IPS-NIHi7 (cell line): ENCODE results near the gene DGKA.
A peak's percentile ranks its signal among the peaks of the same experiment; 100 is the strongest.
"Not testable (repeated sequence)": the region's sequence is repeated elsewhere in the genome, so short reads cannot be mapped to it uniquely, and the experiment has no call there.

Experiments
- DNase-seq: peaks from one replicate; pipeline ENCODE4 v3.0.0; 2012; ENCODE audit warnings: mixed read lengths; ENCODE audit errors: extremely low spot score

The DGKA gene

GRCh38 chr12:55966408-55967281 lies 35.7 kb downstream of the DGKA start, which contains the start of gene CDK2:
Gene CDK2, plus strand, starts transcription at chr12:55966830. Its CDS starts 179 bp downstream, at chr12:55967009.
- DNase-seq: peak; percentile 96

GRCh38 chr12:55969356-55969755 lies 38.4 kb downstream of the DGKA start:
- DNase-seq: no peak

DNA sequence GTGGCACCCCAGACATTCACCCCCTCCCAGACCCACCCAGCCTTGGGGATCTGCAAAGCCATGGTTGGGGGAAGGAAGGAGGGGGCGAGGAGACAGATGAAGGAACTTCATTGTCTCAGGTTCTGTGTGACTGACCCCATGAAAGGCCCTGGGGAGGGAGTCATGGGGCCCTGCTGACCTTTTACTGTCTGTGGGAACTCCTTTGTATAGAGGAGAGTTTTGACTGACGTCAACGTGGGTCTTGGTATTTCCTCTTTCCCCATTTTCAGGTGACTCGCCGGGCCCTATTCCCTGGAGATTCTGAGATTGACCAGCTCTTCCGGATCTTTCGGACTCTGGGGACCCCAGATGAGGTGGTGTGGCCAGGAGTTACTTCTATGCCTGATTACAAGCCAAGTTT lies 39.8 kb downstream of the DGKA start:
- DNase-seq: no peak

- no peak for DNase-seq
Observed at GRCh38 chr12:55972042-55972441, 41.1 kb downstream of the DGKA start.

DNA sequence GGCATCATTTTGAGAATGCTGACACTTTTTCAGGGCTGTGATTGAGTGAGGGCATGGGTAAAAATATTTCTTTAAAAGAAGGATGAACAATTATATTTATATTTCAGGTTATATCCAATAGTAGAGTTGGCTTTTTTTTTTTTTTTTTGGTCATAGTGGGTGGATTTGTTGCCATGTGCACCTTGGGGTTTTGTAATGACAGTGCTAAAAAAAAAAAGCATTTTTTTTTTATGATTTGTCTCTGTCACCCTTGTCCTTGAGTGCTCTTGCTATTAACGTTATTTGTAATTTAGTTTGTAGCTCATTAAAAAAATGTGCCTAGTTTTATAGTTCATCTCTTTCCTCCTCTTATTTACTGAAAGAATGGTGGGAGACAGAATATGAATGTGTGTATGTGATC lies 41.5 kb downstream of the DGKA start:
- DNase-seq: no peak

GRCh38 chr12:55972911-55973598 lies 42.1 kb downstream of the DGKA start:
- DNase-seq: no peak

DNA sequence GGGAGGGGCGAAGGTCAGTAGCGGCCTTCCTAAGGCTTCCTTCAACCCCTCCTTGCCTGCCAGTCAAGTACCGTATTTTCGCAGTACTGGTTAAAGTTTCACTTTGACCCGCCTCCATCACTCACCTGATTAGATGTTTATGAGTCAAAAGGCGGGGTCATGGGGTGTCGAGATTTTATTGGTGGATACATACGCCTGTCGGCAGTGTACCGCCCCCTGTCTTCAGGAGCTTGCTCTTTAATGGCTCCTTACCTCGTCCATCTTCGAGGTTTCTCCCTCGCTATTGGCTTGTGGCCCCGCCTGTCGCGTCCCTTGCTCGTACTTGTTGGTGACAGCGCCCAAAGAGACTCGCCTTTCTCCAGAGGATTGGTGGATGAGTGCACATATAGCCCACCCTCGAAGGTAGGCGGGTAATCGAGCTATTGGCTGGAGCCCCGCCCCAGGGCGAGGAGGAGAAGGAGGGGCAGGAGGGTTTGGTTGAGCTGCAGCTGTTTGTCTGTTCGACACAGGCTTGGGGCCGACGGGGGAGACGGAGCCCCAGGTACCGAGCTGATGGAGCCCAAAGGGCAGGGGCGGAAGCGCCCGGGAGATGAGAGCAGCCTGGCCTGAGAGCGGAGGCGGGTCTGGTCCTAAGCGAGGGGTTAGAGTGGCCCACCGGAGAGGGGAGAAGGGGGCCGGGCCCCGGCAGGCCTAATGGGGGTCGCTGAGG lies 42.8 kb downstream of the DGKA start, which contains the start of gene RAB5B:
Gene RAB5B (plus strand): TSS at position 480 of the 709 bp plus-strand sequence. CDS start 12,883 bp downstream, outside the sequence.
- DNase-seq: peak; percentile 96

GRCh38 chr12:55974308-55974730 lies 43.4 kb downstream of the DGKA start:
- DNase-seq: peak; percentile 67

GRCh38 chr12:55978393-55978792 lies 47.4 kb downstream of the DGKA start:
- no peak for DNase-seq

- no peak for DNase-seq
Observed at GRCh38 chr12:55979069-55979468, 48.1 kb downstream of the DGKA start.

DNA sequence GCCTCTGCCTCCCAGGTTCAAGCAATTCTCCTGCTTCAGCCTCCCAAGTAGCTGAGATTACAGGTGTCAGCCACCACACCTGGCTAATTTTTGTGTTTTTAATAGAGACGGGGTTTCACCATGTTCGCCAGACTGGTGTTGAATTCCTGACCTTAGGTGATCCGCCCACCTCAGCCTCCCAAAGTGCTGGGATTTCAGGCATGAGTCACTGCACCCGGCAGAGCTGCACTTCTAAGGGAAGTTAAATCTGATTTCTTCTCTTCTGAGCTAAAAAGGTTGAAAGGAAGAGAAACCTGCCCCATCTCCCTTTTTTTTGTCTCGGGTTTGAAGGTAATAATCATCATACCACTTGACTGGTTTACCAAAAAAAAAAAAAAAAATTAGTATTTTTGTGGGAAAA lies 50.9 kb downstream of the DGKA start:
- not testable (repeated sequence) for DNase-seq

DNA sequence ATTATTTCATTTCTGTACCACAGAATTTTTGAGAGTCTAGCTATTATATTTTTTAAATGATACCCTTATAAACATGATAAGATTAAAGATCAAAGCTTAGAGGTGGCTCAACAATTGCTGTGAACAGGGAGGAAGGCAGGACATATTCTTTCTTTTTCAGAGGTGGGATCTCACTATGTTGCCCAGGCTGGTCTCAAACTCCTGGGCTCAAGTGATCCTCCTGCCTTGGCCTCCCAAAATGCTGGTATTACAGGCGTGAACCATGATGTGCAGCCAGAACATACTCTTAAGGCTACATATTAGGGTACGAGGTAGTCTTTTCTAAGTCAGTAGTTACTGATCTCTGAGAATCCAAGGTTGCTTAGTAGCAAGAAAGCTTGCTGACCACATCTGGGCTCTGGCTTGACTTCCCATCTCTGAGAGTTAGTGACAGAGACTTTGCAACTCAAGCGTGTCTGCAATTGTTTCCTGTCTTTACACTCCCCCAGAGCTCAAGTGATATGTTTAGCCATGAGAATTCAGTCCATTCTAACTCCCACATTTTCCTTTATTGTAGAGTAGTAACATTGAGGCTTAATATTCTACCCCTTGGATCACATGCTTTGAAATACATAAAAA lies 51.5 kb downstream of the DGKA start:
- DNase-seq: no peak

DNA sequence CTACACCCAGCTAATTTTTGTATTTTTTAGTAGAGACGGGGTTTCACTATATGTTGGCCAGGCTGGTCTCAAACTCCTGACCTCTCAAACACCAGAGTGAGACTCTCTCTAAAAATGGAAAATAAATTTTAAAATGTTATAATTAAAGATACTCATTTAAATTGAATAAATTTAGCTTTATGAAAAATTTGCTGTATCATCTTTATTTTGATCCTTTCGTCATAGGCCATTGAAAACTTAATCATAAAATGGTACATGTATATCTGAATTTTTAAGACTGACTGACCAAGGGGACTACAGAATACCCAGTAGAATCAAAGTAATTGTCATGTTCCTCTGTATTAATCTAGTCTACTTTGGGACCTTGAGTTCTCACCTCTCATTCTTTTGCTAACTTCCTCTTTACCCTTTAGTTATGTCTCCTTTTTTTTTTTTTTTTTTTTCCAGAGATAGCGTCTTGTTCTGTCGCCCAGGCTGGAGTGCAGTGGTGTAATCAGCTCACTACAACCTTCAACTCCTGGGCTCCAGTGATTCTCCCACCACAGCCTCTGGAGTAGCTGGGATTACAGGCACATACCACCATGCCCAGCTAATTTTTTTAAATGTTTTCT lies 52.4 kb downstream of the DGKA start:
- no peak for DNase-seq

DNA sequence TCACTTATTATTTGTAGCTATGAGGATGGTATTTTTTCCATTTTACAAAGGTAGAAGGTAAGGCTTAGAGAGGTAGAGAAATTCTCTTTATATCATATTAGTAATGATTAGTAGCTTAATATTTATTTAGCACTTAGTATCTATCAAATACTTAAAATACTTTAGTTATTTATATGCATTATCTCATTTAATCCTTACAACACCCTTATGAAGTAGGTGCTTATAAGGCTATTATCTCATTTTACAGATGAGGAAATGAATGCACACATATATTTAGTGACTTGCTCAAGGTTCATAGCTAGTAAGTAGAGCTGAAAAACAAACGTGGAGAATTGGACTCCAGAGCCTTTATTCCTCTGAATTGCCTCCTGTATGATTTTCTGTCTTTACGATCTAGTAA lies 53.9 kb downstream of the DGKA start:
- no peak for DNase-seq

- DNase-seq: no peak
Observed at GRCh38 chr12:55985341-55985740, 54.4 kb downstream of the DGKA start.

DNA sequence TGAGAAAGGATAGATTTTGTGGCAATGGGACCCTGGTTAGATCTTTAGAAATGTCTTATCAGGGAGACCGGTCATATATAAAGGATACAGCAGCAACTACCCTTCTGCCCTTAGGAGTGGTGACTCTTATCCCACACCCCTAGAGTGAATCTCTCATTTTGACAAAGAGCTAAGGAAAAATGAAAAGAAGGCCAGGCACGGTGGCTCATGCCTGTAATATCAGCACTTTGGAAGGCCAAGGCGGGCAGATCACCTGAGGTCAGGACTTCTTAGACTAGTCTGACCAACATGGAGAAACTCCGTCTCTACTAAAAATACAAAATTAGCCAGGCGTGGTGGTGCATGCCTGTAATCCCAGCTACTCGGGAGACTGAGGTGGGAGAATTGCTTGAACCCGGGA lies 55.0 kb downstream of the DGKA start:
- not testable (repeated sequence) for DNase-seq

- no peak for DNase-seq
Observed at GRCh38 chr12:55991110-55991509, 60.1 kb downstream of the DGKA start.

GRCh38 chr12:55993230-55993853 lies 62.4 kb downstream of the DGKA start:
- no peak for DNase-seq

DNA sequence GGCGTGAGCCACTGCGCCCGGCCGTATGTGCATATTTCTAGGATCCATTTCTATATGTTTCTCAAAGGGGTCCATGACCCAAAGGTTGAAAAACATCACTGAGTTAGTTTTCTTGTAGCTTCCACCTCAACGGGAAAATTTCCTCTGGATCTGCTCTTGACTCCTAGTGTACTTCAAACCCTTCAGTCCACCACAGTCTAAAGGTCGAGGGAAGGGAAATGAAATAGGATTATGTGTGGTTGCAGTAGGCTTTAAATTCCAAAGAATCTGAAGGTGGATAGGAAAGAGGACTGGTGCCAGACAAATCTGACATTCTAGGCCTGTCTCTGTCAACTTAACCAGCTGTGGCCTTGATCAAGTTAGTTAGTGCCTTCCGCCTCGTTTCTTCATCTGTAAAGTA lies 64.4 kb downstream of the DGKA start:
- DNase-seq: no peak

- DNase-seq: peak; percentile 35
Observed at GRCh38 chr12:55996201-55996714, 65.3 kb downstream of the DGKA start.
